GM21381 (cell line): ENCODE data around the gene ZBTB39.
"Not testable (repeated sequence)": the region's sequence is repeated elsewhere in the genome, so short reads cannot be mapped to it uniquely, and the experiment has no call there.

Source experiments
- ATAC-seq: cut with Tn5 transposase; IDR thresholded peaks from one replicate; pipeline ENCODE4 v1.9.1; 2021; ENCODE audit warnings: mild to moderate bottlenecking, moderate library complexity; ENCODE audit not compliant: unreplicated experiment

The ZBTB39 gene

DNA sequence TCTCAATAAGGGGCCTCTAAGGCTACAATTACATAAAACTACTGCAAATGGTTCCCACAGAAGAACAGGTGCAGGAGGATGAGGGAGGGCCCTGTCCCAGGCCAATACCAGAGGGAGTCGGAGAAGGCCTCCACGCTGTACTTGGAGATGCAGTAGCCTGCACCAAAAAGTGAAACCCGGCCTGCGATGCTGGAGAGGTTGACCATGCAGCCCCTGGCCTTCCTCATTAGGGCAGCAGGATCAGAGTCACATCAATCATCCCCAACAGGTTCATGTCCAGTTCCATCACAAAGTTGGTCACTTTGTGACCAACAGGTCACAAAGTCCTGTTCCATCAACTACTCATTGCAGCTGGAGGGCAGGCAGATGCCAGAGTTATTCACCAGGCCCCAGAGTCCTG, 23.0 kb downstream of the ZBTB39 start:
- ATAC-seq, result no peak

DNA sequence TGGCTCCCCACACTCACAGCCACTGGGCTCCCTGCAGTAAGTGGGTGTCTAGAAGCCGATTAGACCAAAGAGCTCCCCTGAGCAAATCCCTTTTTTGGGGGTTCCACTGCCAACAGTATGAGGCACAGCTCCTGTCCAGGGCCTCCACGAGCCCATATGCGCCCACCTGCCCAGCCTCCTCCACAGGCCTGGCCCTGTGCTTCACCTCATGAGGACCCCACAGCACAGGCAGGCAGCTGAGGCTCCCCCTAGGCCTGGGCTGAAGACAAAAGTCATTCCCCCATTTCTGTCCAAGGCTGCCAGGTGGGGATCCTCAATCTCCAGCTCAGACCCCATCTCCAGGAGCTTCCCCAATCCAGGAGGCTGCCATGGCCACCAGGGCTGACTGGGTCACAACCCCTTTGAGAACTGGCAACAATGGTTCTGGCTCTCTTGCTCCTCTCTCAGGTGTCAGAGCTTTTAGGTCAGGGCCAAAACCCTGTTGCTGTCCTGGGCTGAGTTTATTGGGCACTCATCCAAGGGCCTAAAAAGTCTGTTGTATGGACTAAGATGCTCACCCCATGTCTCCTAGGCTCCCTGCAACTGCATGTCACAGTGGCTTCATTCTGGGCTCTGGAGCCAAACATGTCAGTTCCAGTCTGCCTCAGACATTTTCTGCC, 23.6 kb downstream of the ZBTB39 start:
- ATAC-seq, result not testable (repeated sequence)

DNA sequence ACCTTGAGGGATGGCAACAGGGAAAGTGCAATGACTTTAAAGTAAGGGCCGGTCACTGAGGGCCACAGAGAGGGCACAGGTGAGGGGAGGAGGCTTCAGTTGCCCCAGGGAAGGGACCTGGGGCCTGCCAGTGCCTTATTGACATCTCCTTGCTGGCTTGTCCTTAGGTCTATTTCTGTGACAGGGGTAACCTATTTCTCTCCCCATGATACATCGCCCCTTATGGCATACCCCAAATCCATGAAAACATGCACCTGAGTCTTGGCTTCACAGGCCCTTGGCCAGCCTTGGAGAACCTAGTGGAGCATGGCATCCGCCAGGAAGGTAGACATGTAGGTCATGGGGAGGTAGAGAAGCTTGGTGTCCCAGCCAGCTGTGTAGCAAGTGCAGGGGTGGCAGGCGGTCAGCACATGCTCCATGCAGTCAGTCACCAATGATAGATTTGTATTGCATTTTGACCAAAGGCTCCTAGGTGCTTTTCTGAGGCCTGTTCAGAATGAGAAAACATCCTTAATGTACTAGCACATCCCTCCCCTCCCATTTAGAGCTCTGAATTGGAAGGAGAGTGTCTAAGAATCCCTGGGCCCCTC, 25.3 kb downstream of the ZBTB39 start:
- ATAC-seq, result no peak

DNA sequence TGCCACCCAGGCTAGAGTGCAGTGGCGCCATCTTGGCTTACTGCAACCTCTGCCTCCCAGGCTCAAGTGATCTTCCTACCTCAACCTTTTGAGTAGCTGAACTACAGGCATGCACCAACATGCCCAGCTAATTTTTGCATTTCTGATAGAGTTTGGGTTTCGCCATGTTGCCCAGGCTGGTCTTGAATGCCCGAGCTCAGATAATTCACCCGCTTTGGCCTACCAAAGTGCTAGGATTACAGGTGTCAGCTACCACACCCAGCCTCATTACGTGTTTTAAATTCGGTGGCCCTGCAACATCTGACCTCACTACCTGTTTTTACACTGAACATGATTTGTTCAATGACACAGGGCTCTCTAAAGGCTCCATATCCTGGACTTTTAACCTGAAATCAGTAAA, 26.1 kb downstream of the ZBTB39 start:
- no peak for ATAC-seq

DNA sequence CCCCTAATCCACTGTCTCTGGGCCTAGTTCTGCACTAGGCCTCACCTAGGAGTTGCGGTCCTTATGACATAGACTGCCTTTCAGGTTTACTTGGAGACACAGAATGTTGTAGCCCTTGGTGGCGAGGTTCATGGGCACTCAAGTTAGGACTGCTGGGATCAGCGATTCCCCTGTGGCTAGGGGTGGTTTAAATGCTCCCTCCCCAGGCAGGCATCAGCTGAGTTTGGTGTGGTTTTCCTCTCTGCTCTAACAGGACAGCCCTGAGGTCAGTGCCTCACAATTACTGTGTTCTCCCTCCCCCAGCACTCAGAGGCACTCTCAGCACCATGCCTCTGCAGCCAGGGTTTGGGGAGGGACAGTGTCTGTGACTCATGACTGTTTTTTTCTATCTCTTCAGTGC, 26.7 kb downstream of the ZBTB39 start:
- no peak for ATAC-seq

DNA sequence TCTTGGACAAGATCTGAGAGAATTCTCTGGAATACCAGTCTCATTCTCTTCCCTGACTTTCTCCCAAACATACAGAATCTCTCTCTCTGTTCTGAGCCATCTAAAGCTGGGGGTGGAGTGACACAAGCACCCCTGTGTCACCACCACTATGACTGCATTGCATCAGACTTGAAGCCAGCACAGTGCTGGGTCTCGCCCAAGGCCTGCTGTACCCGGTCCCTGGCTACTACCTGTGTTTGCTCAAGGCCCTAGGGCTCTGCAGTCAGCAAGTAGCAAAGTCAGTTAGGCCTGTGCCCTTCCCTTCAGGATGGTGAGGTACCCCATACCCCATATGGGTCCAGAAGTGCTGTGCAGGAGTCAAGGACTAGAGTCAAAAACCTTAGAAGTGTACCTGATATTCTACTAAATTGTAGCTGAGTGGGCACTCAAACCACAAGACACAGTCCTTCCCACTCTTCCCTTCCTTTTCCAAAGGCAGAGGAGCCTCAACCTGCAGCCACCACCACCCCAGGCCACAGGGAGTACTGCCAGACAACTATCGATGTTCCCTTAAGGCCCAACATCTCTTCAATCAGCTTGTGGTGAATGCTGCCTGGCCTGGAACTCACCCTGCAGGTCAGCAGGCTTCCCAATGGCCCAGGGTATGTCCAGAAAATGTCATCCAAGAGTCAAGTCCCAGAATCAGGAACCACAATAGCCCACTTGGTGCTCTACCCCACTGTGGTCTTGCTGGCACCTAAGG, 27.8 kb downstream of the ZBTB39 start:
- no peak for ATAC-seq

DNA sequence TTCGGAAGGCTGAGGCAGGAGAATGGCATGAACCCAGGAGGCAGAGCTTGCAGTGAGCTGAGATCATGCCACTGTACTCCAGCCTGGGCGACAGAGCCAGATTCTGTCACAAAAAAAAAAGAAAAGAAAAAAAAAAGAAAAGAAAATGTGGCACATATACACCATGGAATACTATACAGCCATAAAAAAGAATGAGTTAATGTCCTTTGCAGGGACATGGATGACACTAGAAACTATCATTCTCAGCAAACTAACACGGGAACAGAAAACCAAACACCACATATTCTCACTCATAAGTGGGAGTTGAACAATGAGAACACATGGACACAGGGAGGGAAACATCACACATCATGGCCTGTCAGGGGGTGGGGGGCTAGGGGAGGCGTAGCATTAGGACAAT, 29.0 kb downstream of the ZBTB39 start:
- not testable (repeated sequence) for ATAC-seq

DNA sequence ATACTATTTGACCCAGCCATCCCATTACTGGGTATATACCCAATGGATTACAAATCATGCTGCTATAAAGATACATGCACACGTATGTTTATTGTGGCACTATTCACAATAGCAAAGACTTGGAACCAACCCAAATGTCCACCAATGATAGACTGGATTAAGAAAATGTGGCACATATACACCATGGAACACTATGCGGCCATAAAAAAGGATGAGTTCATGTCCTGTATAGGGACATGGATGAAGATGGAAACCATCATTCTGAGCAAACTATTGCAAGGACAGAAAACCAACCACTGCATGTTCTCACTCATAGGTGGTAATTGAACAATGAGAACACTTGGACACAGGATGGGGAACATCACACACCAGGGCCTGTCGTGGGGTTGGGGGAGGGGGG, 32.1 kb downstream of the ZBTB39 start:
- not testable (repeated sequence) for ATAC-seq

DNA sequence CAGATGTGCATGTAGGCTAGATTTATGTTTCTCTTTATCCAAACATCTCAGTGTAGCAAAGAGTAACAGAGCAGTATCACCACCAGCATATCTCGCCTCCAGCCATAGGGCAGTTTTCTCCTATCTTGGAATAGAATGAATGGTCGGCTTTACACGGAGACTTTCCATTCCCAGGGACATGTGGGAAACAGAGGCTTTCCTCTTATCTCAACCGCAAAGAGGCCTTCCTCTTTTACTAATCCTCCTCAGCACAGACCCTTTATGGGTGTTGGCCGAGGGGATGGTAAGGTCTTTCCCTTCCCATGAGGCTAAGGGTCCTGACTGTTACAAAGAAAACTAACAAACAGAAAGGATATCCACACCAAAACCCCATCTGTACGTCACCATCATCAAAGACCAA, 37.4 kb downstream of the ZBTB39 start:
- ATAC-seq, result not testable (repeated sequence)

DNA sequence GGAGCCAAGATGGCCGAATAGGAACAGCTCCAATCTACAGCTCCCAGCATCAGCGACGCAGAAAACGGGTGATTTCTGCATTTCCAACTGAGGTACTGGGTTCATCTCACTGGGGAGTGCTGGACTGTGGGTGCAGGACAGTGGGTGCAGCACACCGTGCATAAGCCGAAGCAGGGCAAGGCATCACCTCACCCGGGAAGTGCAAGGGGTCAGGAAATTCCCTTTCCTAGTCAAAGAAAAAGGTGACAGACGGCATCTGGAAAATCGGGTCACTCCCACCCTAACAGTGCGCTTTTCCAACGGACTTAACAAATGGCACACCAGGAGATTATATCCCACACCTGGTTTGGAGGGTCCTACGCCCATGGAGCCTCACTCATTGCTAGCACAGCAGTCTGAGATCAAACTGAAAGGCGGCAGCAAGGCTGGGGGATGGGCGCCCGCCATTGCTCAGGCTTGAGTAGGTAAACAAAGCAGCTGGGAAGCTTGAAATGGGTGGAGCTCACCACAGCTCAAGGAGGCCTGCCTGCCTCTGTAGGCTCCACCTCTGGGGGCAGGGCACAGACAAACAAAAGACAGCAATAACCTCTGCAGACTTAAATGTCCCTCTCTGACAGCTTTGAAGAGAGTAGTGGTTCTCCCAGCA, 40.2 kb downstream of the ZBTB39 start:
- ATAC-seq, result not testable (repeated sequence)

DNA sequence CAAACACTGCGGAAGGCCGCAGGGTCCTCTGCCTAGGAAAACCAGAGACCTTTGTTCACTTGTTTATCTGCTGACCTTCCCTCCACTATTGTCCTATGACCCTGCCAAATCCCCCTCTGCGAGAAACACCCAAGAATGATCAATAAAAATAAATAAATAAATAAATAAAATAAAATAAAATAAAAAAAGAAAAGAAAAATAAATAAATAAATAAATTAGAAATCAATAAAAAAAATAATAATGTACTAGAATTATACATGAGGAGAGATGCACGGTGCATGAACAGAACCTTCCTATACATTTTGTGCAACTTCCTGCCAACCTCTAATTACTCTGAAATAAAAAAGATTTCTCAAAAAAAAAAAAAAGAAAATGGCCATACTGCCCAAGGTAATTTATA, 41.2 kb downstream of the ZBTB39 start:
- ATAC-seq, result not testable (repeated sequence)

DNA sequence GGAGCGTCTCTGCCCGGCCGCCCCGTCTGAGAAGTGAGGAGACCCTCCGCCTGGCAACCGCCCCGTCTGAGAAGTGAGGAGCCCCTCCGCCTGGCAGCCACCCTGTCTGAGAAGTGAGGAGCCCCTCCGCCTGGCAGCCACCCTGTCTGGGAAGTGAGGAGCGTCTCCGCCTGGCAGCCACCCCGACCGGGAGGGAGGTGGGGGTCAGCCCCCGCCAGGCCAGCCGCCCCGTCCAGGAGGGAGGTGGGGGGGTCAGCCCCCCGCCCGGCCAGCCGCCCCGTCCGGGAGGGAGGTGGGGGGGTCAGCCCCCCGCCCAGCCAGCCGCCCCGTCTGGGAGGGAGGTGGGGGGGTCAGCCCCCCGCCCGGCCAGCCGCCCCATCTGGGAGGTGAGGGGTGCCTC, 42.8 kb downstream of the ZBTB39 start:
- not testable (repeated sequence) for ATAC-seq

DNA sequence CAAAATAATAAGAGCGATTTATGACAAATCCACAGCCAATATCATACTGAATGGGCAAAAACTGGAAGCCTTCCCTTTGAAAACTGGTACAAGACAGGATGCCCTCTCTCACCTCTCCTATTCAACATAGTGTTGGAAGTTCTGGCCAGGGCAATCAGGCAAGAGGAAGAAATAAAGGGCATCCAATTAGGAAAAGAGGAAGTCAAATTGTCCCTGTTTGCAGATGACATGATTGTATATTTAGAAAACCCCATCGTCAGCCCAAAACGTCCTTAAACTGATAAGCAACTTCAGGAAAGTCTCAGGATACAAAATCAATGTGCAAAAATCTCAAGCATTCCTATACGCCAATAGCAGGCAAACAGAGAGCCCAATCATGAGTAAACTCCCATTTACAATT, 44.1 kb downstream of the ZBTB39 start:
- not testable (repeated sequence) for ATAC-seq

DNA sequence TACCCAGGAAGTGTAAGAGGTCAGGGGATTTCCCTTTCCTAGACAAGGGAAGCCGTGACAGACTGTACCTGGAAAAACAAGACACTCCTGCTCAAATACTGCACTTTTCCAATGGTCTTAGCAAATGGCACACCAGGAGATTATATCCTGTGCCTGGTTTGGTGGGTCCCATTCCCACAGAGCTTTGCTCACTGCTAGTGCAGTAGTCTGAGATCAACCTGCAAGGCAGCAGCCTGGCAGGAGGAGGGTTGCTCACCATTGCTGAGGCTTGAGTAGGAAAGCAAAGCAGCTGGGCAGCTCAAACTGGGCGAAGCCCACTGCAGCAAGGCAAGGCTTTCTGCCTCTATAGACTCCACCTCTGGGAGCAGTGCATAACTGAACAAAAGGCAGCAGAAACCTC, 47.9 kb downstream of the ZBTB39 start:
- ATAC-seq, result no peak

DNA sequence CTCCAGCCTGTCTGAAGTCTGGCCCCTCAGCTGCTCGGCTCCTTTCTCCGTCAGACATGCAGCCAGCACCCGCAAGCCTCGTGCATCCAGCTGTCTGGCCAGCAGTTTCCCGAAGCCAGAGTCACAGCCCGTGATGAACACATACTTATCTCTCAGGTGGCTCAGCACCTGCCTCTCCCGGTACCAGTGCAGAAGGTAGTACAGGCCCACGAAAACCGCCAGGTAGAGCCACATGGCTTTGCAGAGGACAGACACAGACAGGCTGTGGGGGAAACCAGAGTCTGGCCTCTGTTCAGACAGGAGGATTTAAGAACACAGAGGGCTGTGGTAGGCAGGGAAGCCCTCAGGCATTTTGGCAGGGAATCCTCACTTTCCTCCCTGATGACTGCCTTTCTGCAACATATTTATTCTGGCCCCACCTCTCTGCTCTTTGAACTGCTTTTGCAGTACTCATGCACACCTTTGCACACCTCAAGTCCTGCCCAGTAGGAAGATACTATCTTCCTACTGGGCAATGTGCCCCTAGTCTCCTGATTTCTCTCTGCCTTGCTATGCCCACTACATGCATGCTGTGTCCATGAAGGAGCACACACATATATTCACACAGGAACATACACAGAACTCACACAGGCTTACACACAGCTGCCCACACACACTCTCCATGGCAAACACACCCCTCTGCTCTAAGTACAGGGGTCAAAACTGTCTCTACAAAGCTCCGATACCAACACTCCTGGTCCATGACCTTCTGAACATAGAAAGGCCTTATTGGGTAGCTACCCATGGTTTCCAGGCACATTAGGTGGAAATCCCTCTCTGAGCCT, 48.9 kb downstream of the ZBTB39 start, which contains the start of gene RDH16:
RDH16 (minus strand) TSS at position 380 of the 824 bp plus-strand sequence; CDS start at position 234, 146 bp downstream.
- no peak for ATAC-seq

DNA sequence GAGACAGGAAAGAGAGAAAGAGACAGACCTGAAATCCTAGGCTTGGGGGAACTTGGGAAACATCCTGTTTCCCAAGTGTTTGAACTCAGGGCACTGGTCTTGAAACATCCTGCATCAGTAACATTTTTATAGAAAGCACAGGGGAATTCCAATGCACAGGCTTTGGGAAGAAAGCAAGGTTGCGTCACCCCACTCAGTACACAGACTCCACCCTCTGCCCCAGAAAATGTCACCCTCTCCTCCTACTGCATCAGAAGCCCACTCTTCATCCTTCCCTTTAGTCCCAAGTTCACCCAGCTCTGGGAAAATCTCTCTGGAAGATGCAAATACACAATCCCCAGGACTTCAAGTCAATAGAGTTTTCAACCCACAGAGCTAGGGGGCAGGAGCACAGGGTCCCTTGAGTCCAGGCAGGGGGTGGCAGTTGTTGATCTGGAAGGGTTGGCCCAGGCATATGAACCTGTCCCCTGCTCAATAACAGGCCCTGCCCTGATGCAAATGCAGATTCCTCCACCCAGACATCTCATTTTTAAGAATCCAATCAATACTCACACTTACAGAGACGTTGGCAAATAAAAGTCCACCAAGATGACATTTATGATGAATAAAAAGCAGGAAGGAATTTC, 50.6 kb downstream of the ZBTB39 start:
- no peak for ATAC-seq

DNA sequence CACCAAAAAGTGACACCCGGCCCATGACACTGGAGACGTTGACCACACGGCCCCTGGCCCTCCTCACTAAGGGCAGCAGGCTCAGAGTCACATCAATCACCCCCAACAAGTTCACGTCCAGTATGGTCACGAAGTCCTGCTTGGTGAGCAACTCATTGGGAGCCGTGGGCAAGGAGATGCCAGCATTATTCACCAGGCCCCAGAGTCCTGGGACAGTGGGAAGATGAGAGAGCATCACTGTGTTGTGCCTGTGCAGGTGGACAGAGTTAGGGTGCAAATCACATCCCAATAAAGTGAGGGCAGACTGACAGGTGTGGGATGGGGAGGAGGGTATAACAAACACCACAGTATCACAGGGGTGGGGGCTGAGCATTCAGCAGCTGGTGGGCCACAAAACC, 51.4 kb downstream of the ZBTB39 start:
- ATAC-seq, result no peak

DNA sequence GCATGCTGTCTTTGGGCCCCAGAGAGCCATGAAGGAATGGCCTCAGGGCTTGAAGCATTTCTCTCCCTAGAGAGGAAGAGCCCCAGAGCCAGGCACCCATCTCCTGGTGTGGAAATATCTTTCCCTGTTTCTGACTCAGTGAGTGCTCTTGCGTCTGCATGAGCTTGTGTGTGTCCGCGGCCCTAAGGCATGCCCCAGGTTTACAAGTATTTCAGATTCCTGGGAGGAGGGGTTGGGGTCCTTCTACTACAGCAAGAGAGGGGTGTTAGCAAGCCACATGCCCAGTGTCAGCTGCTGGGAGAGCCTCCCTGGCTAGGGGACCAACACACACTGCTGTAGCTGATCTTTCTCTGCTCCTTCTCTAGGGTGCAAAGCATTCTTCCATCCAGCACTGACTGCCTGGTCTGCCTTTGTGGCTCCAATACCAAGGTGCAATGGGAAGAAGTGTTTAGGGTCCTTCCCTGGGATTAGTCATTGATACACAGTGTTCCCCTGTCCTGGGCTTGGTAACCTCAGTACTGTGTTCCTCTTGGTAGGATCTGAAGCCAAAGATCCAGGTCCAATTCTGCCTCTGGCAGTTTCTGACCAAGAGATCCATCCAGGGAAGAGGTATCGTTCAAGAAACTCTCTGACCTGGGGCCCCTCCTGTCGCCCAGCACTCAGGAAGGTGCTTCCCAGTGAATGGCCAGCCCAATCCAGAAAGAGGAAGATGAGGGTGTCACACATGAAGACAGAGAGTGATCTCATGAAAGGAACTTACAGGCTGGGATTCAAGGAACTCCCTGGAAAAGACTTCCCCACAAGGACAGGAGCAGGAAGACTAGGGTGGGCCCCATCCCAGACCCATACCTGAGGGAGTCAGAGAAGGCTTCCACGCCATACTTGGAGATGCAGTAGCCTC, 52.0 kb downstream of the ZBTB39 start:
- ATAC-seq, result no peak

DNA sequence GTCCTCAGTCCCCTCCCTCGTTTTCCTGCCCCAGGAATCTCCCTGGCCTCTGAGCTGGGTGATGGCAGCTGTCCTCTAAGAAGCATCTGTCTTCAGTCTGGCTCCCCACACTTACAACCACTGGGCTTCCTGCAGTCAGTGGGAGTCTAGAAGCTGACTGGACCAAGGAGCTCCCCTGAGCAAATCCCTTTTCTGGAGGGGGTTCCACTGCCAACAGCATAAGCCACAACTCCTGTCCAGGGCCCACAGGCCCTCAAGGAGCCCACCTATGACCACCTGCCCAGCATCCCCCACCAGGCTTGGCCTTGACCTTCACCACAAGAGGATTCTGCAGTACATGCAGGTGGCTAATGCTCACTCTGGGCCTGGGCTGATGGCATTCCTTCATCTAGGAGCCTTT, 53.0 kb downstream of the ZBTB39 start:
- no peak for ATAC-seq
